Thoracic aorta (tissue), 2 donors: ENCODE results near the gene GPX5. TPM values are rescaled to one million over a fixed set of nuclear protein-coding genes. Genes with fewer than 3 reads are reported as not detected.

Experiments used
- ATAC-seq: fragments of 150-250 bp; one replicate; pipeline ENCODE4 v1.8.0; 2017; ENCODE audit warnings: low read depth; ENCODE audit not compliant: insufficient number of reproducible peaks, low FRiP score
- DNase-seq: peaks from one replicate; pipeline ENCODE4 v3.0.0-alpha.2; 2020; ENCODE audit warnings: low spot score
- H3K27ac ChIP-seq, 2 donors: fragments of 200-600 bp; sonication (generic); 1 replicate in 1 of 2; 2 replicates in 1 of 2; pipeline ENCODE4 v1.5.1; 2016; ENCODE audit warnings: mild to moderate bottlenecking in 2 of 2, moderate library complexity in 2 of 2
- H3K27me3 ChIP-seq: fragments of 200-600 bp; sonication (generic); replicated peaks from 2 replicates; pipeline ENCODE4 v1.6.0; 2016; ENCODE audit warnings: mild to moderate bottlenecking; ENCODE audit not compliant: insufficient read depth
- H3K36me3 ChIP-seq: fragments of 200-600 bp; sonication (generic); one replicate; pipeline ENCODE4 v1.5.1; 2016
- H3K4me1 ChIP-seq, 2 donors: fragments of 200-600 bp; sonication (generic); 1 replicate in 1 of 2; 2 replicates in 1 of 2; pipeline versions ENCODE4 v1.5.1 to v1.6.0; 2016; ENCODE audit warnings: low read depth in 2 of 2, mild to moderate bottlenecking in 1 of 2; ENCODE audit not compliant: control insufficient read depth in 1 of 2
- H3K4me3 ChIP-seq: fragments of 200-600 bp; sonication (generic); 2 replicates; pipeline ENCODE4 v1.5.1; 2016; ENCODE audit warnings: mild to moderate bottlenecking
- H3K9me3 ChIP-seq: fragments of 200-600 bp; sonication (generic); 2 replicates; pipeline ENCODE4 v1.5.1; 2016
- CTCF ChIP-seq: fragments of 200-600 bp; sonication (generic); IDR thresholded peaks from one replicate; pipeline ENCODE4 v1.5.1; 2019; ENCODE audit warnings: antibody characterized with exemption
- total RNA-seq, 2 donors: library from RNA; depleted of rRNA; stranded (reverse); fragments of >200 nt; gene quantifications; one replicate each; pipeline versions ENCODE4 v1.1.0 to v1.2.3, GENCODE V29; 2016

Gene GPX5
- total RNA-seq, 2 donors from 2014 or later: not detected

- H3K9me3 ChIP-seq: no peaks in the 10 kb centered on the region
- ATAC-seq (no peak), DNase-seq (no peak)
- TF ChIP-seq CTCF: no peak
- no peaks in the 10 kb centered on the region for H3K36me3 ChIP-seq
- H3K4me3 ChIP-seq: no peak overlapping the region
- no peaks in the 10 kb centered on the region for H3K27me3 ChIP-seq
- H3K27ac ChIP-seq: no peak overlapping the region
- no peaks in the 10 kb centered on the region for H3K4me1 ChIP-seq
These were observed 8.6 kb downstream of the GPX5 start for GRCh38 chr6:28534306-28534705.

- no peak for ATAC-seq
- no peak overlapping the region for H3K27ac ChIP-seq
- no peak overlapping the region for H3K4me3 ChIP-seq
- no peaks in the 10 kb centered on the region for H3K27me3 ChIP-seq
- no peaks in the 10 kb centered on the region for H3K36me3 ChIP-seq
- no peak for TF ChIP-seq CTCF
- no peaks in the 10 kb centered on the region for H3K4me1 ChIP-seq
- no peak for DNase-seq
- no peaks in the 10 kb centered on the region for H3K9me3 ChIP-seq
These were observed 9.2 kb downstream of the GPX5 start for GRCh38 chr6:28534875-28535274.

GRCh38 chr6:28537065-28537464 is 11.4 kb downstream of the GPX5 start:
- DNase-seq: no peak
- Histone ChIP-seq H3K9me3 (no peaks in the 10 kb centered on the region), H3K27me3 (no peaks in the 10 kb centered on the region), H3K4me1 (no peaks in the 10 kb centered on the region), H3K36me3 (no peaks in the 10 kb centered on the region), H3K4me3 (no peak overlapping the region), H3K27ac (no peak overlapping the region)
- no peak for TF ChIP-seq CTCF
- no peak for ATAC-seq

- no peak for DNase-seq
- H3K27ac ChIP-seq: no peak overlapping the region
- H3K36me3 ChIP-seq: no peaks in the 10 kb centered on the region
- TF ChIP-seq CTCF: no peak
- ATAC-seq: no peak
- H3K4me3 ChIP-seq: no peak overlapping the region
- H3K27me3 ChIP-seq: no peaks in the 10 kb centered on the region
- H3K4me1 ChIP-seq: no peaks in the 10 kb centered on the region
- no peaks in the 10 kb centered on the region for H3K9me3 ChIP-seq
These were observed 11.9 kb downstream of the GPX5 start for GRCh38 chr6:28537509-28538140.

- ATAC-seq (no peak), DNase-seq (no peak)
- no peaks in the 10 kb centered on the region for H3K4me1 ChIP-seq
- no peaks in the 10 kb centered on the region for H3K9me3 ChIP-seq
- no peak overlapping the region for H3K4me3 ChIP-seq
- H3K27me3 ChIP-seq: no peaks in the 10 kb centered on the region
- H3K36me3 ChIP-seq: no peaks in the 10 kb centered on the region
- TF ChIP-seq CTCF: no peak
- no peak overlapping the region for H3K27ac ChIP-seq
These were observed 16.3 kb downstream of the GPX5 start for GRCh38 chr6:28541996-28542395.
